H9 (cell line): Measurements from ENCODE around the gene CYP39A1. TPM values are rescaled to one million over a fixed set of nuclear protein-coding genes. Genes with fewer than 3 reads are reported as not detected.

Source experiments
- DNase-seq: peaks from one replicate; pipeline ENCODE4 v3.0.0-alpha.2; 2017
- H2AFZ ChIP-seq: one replicate; pipeline ENCODE4 v1.6.1; 2013; ENCODE audit warnings: mild to moderate bottlenecking, low read length, control low read depth, moderate library complexity
- H2AK5ac ChIP-seq: 2 replicates; pipeline ENCODE4 v1.6.1; 2013; ENCODE audit warnings: low read length, control low read depth, mixed read lengths; ENCODE audit not compliant: insufficient read length
- H2BK120ac ChIP-seq: one replicate; pipeline ENCODE4 v1.6.1; 2013; ENCODE audit warnings: low read depth, mild to moderate bottlenecking, low read length, control low read depth, inconsistent platforms; ENCODE audit not compliant: poor library complexity, severe bottlenecking
- H2BK12ac ChIP-seq: 2 replicates; pipeline ENCODE4 v1.6.1; 2013; ENCODE audit warnings: low read length, control low read depth, mixed read lengths, low read depth; ENCODE audit not compliant: insufficient read length
- H2BK15ac ChIP-seq: 2 replicates; pipeline ENCODE4 v1.6.1; 2013; ENCODE audit warnings: low read depth, low read length, control low read depth
- H2BK20ac ChIP-seq: one replicate; pipeline ENCODE4 v1.6.1; 2013; ENCODE audit warnings: low read depth, mild to moderate bottlenecking, low read length, control low read depth, inconsistent platforms; ENCODE audit not compliant: poor library complexity, severe bottlenecking
- H2BK5ac ChIP-seq: 2 replicates; pipeline ENCODE4 v1.6.1; 2013; ENCODE audit warnings: low read length, control low read depth, mixed read lengths; ENCODE audit not compliant: insufficient read length
- H3K14ac ChIP-seq: 2 replicates; pipeline ENCODE4 v1.6.1; 2013; ENCODE audit warnings: low read length, control low read depth; ENCODE audit not compliant: insufficient read depth
- H3K18ac ChIP-seq: 2 replicates; pipeline ENCODE4 v1.6.1; 2013; ENCODE audit warnings: low read depth, mild to moderate bottlenecking, mixed read lengths, low read length, control low read depth; ENCODE audit not compliant: insufficient read length
- H3K23ac ChIP-seq: 2 replicates; pipeline ENCODE4 v1.6.1; 2013; ENCODE audit warnings: low read length, control low read depth, mixed read lengths, low read depth; ENCODE audit not compliant: insufficient read length
- H3K23me2 ChIP-seq: 2 replicates; pipeline ENCODE4 v1.6.1; 2013; ENCODE audit warnings: low read depth, mild to moderate bottlenecking, mixed read lengths, low read length, control low read depth; ENCODE audit not compliant: insufficient read length, poor library complexity, severe bottlenecking
- H3K27ac ChIP-seq: 2 replicates; pipeline ENCODE4 v1.5.1; 2013; ENCODE audit warnings: low read length, control low read depth, mixed read lengths, low read depth; ENCODE audit not compliant: insufficient read length
- H3K27me3 ChIP-seq: 2 replicates; pipeline ENCODE4 v1.6.1; 2013; ENCODE audit warnings: low read length, control low read depth, inconsistent platforms; ENCODE audit not compliant: insufficient read depth
- H3K4ac ChIP-seq: 2 replicates; pipeline ENCODE4 v1.6.1; 2013; ENCODE audit warnings: low read depth, mild to moderate bottlenecking, control low read depth, inconsistent platforms, low read length, moderate library complexity
- H3K4me1 ChIP-seq: 2 replicates; pipeline ENCODE4 v1.6.1; 2013; ENCODE audit warnings: low read length, control low read depth, inconsistent platforms; ENCODE audit not compliant: insufficient read depth
- H3K4me2 ChIP-seq: 2 replicates; pipeline ENCODE4 v1.6.1; 2013; ENCODE audit warnings: low read length, control low read depth, mixed read lengths; ENCODE audit not compliant: insufficient read length, insufficient read depth
- H3K56ac ChIP-seq: 2 replicates; pipeline ENCODE4 v1.6.1; 2013; ENCODE audit warnings: low read depth, mild to moderate bottlenecking, mixed read lengths, low read length, control low read depth; ENCODE audit not compliant: insufficient read length
- H3K79me1 ChIP-seq: 2 replicates; pipeline ENCODE4 v1.6.1; 2013; ENCODE audit warnings: low read depth, mild to moderate bottlenecking, moderate library complexity, low read length, control low read depth, inconsistent platforms; ENCODE audit not compliant: insufficient read depth, poor library complexity, severe bottlenecking
- H3K79me2 ChIP-seq: 2 replicates; pipeline ENCODE4 v1.6.1; 2013; ENCODE audit warnings: low read length, control low read depth, inconsistent platforms; ENCODE audit not compliant: insufficient read depth
- H3K9ac ChIP-seq: 2 replicates; pipeline ENCODE4 v1.6.1; 2013; ENCODE audit warnings: low read length, control low read depth, mixed read lengths; ENCODE audit not compliant: insufficient read length; ENCODE audit errors: extremely low read depth
- H3K9me3 ChIP-seq: one replicate; pipeline ENCODE4 v1.6.1; 2013; ENCODE audit warnings: low read depth, low read length, inconsistent platforms; ENCODE audit not compliant: control insufficient read depth
- H3T11ph ChIP-seq: one replicate; pipeline ENCODE4 v1.6.1; 2013; ENCODE audit warnings: mild to moderate bottlenecking, low read length, control low read depth, inconsistent platforms
- H4K20me1 ChIP-seq: one replicate; pipeline ENCODE4 v1.6.1; 2013; ENCODE audit not compliant: control insufficient read depth, insufficient read length, insufficient read depth
- H4K5ac ChIP-seq: 2 replicates; pipeline ENCODE4 v1.6.1; 2013; ENCODE audit warnings: low read depth, mild to moderate bottlenecking, mixed read lengths, low read length, control low read depth; ENCODE audit not compliant: insufficient read length
- H4K8ac ChIP-seq: replicated peaks from 2 replicates; pipeline ENCODE4 v1.6.1; 2013; ENCODE audit warnings: low read length, control low read depth, mixed read lengths, low read depth; ENCODE audit not compliant: insufficient read length
- H4K91ac ChIP-seq: 2 replicates; pipeline ENCODE4 v1.6.1; 2013; ENCODE audit warnings: low read depth, mild to moderate bottlenecking, moderate library complexity, mixed read lengths, low read length, control low read depth; ENCODE audit not compliant: insufficient read length
- H3K27ac Mint-ChIP-seq, 3 experiments: 2 replicates in 2 of 3; 3 replicates in 1 of 3; pipeline ENCODE4 v1.8.0; 2020 to 2021; ENCODE audit warnings: mixed read lengths in 3 of 3, mild to moderate bottlenecking in 1 of 3, moderate library complexity in 1 of 3
- H3K27me3 Mint-ChIP-seq: 2 replicates; pipeline ENCODE4 v1.8.0; 2021; ENCODE audit warnings: low read depth, mild to moderate bottlenecking, moderate library complexity, mixed read lengths
- H3K36me3 Mint-ChIP-seq, 3 experiments: 2 replicates in 2 of 3; 3 replicates in 1 of 3; pipeline ENCODE4 v1.8.0; 2020 to 2021; ENCODE audit warnings: low read depth in 3 of 3, mixed read lengths in 3 of 3; ENCODE audit not compliant: insufficient read depth in 1 of 3
- H3K4me1 Mint-ChIP-seq, 2 experiments: 2 replicates each; pipeline ENCODE4 v1.8.0; 2020; ENCODE audit warnings: mixed read lengths in 2 of 2
- H3K4me3 Mint-ChIP-seq, 2 experiments: 2 replicates in 1 of 2; 3 replicates in 1 of 2; pipeline ENCODE4 v1.8.0; 2020 to 2021; ENCODE audit warnings: mild to moderate bottlenecking in 2 of 2, mixed read lengths in 2 of 2, moderate library complexity in 1 of 2
- H3K9me3 Mint-ChIP-seq, 2 experiments: 2 replicates in 1 of 2; 3 replicates in 1 of 2; pipeline ENCODE4 v1.8.0; 2020; ENCODE audit warnings: mild to moderate bottlenecking in 2 of 2, mixed read lengths in 2 of 2, moderate library complexity in 1 of 2
- CTCF ChIP-seq: fragments of 200-600 bp; sonication (generic); conservative IDR thresholded peaks from 3 replicates; pipeline ENCODE4 v1.8.0; 2021; ENCODE audit warnings: antibody characterized with exemption, mild to moderate bottlenecking
- WGBS: extraction: QIAGEN DNeasy Blood & Tissue Kit; methylation state at CpG from one replicate; pipeline ENCODE4 v1.1.7; 2013; ENCODE audit warnings: missing lambda C conversion rate, low lambda C conversion rate, mixed read lengths; ENCODE audit not compliant: insufficient read length; ENCODE audit errors: extremely low coverage; 5-methylcytosine and 5-hydroxymethylcytosine counted together
- total RNA-seq: library from RNA; stranded (reverse); gene quantifications from 2 replicates; pipeline ENCODE4 v1.2.1, GENCODE V29; 2021

CYP39A1 gene
- total RNA-seq, 1 experiment from 2014 or later, result 0.50 TPM

DNA sequence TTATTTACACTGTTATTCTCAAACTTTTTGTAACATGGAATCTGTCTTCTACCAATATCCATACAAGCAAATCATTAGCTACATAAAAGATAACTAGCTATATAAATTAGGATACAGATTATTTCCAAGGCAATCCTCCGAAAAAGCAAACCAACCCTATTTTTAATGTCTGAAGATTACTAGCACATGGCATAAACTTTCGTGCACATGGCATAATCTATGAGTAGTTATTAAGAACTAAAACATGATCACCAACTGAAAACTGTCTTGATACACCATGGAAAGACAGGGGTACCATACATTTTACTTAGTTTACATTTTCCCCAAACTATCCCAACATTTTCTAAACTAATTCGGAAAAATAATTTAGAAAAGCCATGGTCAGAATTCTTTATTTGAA lies 54.4 kb downstream of the CYP39A1 start:
- DNase-seq, result no peak
- Histone ChIP-seq H2BK120ac (no peak overlapping the region), H3T11ph (no peak overlapping the region), H3K4me2 (no peak overlapping the region), H2BK20ac (no peak overlapping the region), H3K27ac (no peak overlapping the region), H3K27me3 (no peaks in the 10 kb centered on the region), H3K9me3 (no peaks in the 10 kb centered on the region), H3K14ac (no peak overlapping the region), H2BK15ac (no peak overlapping the region), H4K8ac (no peak overlapping the region), H3K79me2 (no peaks in the 10 kb centered on the region), H3K23me2 (no peaks in the 10 kb centered on the region), H3K18ac (no peak overlapping the region), H2BK12ac (no peak overlapping the region), H2AK5ac (no peak overlapping the region), H4K20me1 (no peaks in the 10 kb centered on the region), H2AFZ (no peak overlapping the region), H3K4ac (no peak overlapping the region), H3K56ac (no peak overlapping the region), H3K4me1 (no peaks in the 10 kb centered on the region), H2BK5ac (no peak overlapping the region), H4K91ac (no peak overlapping the region), H4K5ac (no peak overlapping the region), H3K79me1 (no peaks in the 10 kb centered on the region), H3K9ac (no peak overlapping the region), H3K23ac (no peak overlapping the region)
- Mint-ChIP-seq H3K9me3 (peaks cover 0 to 6% of the 10 kb centered on the region in 2 experiments; a peak in 2 of 5 replicates), H3K27ac (no peak overlapping the region), H3K4me3 (no peak overlapping the region), H3K36me3 (no peaks in the 10 kb centered on the region), H3K4me1 (peaks cover 0 to under 1% of the 10 kb centered on the region in 2 experiments; a peak in 1 of 4 replicates), H3K27me3 (no peaks in the 10 kb centered on the region)
- TF ChIP-seq CTCF, result no peak
- WGBS, result no CpG with 5 or more reads among the region's 3 CpGs
